ENCODE data around the gene DROSHA.
"Not testable (repeated sequence)": the region's sequence is repeated elsewhere in the genome, so short reads cannot be mapped to it uniquely, and the experiment has no call there.

DROSHA gene

DNA sequence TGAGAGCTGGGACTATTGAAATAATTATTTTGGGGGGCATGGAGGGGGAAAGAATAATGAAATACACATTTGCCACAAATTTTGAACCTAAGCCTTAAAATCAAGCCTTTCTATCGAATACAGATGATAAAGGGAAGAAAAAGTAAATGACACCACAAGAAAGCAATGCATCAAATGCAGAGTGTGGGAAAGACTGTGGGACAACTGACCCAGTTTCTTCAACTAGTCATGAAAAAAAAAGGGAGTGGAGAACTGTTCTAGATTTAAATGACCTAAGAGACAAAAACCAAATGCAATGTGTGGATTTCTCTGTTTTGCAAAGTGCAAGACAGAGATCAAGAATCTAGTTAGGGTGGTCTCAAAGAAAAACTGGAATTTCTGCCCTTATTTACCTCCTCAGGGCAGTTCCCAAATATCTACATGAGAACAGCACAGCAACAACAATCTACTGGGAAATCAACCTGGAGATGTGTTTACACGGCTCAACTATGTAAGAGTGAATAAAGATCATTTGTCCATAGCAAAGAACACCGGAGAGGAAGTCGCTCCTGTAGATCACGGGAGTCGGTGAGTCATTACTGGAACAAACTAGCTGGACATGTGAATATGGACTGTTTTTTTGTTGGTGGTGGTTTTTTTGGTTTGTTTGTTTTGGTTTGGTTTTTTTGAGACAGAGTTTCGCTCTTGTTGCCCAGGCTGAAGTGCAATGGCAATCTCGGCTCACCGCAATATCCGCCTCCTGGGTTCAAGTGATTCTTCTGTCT is 145.9 kb downstream of the DROSHA start:
- no peak overlapping the region for H3K4me3 ChIP-seq (ENCODE audit: low read depth, low read length)

DNA sequence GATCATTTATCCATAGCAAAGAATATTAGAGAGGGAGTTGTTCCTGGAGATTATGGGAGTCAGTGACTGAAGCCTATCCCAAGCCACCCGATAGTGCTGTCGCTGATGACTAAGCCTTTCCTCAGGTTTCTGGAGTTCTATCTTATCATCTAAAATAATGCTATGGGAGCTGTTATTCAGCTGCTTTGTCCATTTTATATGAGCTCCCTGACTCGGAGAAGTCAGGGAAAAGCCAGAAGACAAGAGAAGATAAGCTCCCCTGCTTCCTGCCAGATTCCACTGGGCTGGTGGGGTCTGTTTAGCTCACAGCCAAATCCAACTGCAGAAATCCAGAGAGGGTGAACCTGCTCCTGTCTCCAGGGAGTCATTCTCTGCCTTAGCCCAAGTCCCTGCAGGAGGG is 148.2 kb downstream of the DROSHA start:
- no peak overlapping the region for H3K4me3 ChIP-seq (ENCODE audit: low read depth, low read length)

DNA sequence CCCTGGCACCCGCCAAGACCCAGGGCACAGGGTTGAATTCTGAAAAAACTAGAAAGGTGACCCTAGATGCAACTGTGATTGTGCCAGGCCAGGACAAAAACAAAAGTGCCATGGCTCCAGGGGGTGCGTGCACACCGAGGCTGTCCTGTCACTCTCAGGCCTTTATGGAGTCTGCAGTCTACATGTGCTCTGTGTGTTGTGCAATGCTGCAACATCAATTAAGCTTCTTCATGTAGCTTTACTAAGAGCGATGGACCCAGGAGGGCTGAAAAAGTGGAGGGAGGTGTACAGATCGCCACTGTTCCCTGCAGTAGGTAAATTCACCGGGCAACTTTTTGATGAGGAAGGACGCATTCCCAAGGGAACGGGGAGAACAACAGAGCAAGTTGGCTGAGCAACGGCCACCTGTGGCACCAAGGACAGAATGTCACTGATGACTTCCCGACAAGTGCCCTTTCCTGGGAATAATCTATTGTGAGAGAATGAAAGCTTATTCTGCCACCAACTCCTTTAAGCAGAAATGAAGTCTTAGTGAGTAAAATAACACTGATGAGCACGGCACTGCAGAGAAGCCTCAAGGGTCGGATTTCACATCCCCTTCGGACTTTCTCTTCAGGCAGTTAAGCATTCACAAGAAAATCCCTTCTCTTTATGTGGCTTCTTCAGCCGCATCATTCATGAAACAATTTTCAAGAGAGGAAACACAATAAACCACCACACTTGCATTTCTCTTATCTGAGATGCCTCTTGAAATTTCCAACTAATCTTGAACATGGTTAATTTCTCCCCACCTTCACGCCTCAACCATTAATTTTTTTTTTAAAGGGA is 149.6 kb downstream of the DROSHA start:
- no peak overlapping the region for H3K4me3 ChIP-seq (ENCODE audit: low read depth, low read length)

DNA sequence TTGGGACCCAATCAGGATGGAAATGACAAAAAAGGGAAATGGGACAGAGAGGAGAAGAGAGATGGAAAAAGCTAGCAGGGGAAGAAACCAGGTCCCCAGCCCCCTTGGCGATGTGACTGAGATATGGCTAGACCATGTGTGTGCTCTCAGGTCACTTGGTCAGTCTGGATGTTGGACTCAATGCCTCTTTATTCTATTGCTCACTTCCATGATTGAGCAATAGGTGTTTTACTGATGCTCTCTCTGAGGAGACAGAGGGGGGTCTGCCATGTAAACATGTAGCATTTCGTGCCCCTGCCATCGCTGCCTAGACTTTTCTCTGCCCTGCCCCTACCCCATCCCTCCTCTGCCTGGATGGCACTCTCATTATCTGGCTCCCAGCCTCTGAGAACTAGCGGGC is 150.6 kb downstream of the DROSHA start:
- H3K4me3 ChIP-seq (ENCODE audit: low read depth, low read length): no peak overlapping the region

DNA sequence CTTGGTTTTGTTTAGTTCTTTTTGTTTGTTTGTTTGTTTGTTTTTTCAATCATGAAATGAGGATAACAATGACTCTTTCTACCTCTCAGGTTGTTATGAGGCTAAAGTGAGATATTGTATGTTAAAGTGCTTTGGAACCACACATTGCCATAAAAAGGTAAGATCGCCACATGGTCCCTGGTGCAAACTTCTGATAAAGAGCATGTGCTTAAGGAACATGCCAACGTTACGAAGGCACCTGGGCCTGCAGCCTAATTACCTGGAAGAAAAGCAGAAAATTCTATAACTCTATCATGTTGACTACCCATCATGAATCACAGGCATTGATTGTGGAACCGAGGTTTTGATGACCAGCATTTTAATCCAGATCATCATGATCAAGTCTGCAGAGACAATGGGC is 151.8 kb downstream of the DROSHA start:
- H3K4me3 ChIP-seq (ENCODE audit: low read depth, low read length): no peak overlapping the region

DNA sequence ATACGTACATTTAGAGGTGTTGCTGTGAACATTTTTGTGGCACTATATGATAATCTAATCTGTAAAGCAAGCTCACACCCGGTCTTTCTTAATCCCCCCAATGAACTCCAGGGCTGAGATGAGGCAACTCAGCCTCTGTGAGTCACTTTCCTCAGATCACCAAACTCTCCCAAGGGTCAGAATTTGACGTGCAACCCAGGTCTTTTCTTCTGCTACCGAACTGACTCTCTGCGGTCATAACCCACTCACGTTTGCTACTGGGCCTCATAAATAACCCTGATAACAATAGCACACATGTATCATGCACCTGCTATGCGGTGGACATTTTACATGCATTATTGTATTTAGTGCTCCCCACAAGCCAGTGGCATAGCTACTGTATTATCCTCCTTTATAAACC is 153.1 kb downstream of the DROSHA start:
- H3K4me3 ChIP-seq (ENCODE audit: low read depth, low read length): no peak overlapping the region

DNA sequence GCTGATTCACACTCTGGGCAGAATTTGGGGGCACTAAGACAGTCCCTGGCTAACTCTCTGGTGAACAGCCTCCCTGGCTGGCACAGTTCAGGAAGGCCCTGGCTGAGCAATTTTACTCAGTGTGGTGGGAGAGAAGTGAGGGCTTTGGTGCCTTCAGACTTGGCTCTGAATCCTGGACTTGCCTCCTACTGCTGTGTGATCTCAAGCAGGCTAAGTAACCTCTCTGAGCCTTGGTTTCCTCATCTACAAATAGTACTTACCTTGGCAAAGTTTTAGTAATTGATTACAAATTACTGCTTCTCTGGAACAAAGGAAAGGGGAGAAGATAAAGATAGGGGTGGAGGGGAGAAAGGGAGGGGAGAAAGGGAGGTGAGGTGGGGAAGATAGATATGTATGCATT is 153.8 kb downstream of the DROSHA start:
- H3K4me3 ChIP-seq (ENCODE audit: low read depth, low read length): no peak overlapping the region

DNA sequence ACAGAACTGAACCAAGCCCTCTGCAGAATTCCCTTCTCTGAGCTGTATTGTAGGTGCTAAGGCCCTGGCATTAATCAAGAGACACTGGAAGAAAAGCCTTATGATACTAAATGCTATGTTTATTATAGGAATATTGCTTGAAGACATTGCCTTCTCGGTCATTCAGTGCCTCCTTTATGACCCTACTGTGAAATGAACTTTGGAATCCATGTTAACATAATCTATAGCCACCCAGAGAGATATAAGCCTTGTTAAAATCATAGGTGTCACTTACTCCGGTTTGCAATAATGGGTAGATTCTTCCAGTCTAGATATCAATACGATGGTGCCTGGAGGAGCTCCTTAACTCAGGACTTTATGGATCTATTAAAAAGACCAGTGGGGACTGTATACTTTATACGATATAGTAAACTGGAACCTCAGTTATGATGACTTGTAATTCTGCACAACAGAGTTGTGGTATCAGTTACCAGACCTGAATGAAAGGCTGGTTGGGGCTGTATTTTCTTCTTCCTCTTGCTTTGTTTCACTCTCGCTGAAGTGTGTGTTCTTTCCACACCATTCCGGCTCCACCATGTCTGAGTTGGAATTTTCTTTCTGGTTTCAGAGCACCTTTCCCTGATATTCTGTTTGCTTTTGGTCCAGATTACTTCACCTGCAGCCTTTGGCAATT is 154.5 kb downstream of the DROSHA start:
- no peak overlapping the region for H3K4me3 ChIP-seq (ENCODE audit: low read depth, low read length)

DNA sequence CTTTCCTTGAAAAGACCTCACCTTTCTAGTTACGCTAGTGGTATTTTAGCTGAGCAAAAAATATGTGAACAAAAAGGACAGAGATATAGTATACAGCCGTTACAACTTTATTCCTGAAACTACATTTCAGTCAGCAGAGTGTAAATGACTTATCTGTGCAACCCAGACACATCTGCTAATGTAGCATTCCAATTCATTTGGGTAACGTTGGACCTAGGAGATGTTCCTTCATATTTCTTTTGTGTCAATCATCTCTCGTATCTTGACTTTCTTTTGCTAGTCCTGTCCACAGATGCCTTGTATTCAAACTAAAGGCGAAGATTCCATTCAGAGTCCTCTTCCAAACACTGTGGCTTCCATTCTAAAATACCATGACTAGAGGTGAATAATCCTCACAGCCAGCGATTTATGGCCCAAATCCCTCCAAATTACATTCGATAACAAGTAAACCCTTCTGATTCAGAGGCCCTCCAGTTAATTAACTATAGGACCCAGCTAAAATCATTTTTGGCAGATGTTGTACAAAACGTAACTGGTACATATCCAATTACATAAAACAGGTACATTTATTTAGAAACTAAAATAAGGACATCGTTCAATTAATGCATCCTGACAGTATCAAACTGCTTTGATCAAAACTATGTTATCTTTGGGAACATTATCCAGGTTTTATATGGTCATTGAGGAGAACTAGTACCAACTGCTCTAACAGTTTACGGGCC is 155.7 kb downstream of the DROSHA start:
- no peak overlapping the region for H3K4me3 ChIP-seq (ENCODE audit: low read depth, low read length)

DNA sequence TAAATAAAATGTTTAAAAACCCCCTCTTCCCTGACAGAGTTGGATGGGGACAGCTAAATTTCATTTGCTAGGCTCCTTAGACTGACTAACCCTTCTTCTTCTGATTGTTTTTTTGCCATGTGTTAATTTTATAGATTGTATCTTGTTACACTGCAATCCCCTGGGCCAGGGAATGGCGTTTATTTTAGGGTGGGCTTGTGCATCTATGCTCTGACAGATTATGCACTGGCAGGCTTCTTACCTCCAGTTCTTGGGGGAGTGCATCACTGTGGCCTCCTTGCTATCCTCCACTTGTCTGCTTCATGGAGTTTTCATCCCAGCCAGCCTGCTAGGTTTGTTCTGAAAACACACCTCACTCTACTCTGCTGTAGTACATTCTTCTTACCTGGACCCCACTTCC is 159.8 kb downstream of the DROSHA start:
- no peak overlapping the region for H3K4me3 ChIP-seq (ENCODE audit: low read depth, low read length)

DNA sequence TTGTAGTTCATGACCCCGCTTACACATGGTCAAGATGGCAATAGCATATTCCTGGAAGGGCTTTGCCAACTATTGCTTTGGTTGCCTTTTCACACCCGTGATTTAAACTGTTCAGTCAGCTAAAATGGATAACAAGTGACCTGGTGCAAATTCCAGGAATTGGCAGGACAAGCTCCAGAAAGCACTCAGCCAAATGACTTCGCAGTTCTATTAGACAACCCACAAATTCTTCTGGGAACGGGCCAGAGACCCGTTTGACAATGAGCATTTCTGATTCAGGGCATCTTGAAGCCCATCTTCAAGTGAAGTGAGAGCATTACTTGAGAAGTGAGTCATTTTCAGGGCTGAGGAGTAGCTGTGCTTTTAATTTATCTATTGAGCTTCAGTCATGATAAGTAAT is 165.0 kb downstream of the DROSHA start:
- no peak overlapping the region for H3K4me3 ChIP-seq (ENCODE audit: low read depth, low read length)

DNA sequence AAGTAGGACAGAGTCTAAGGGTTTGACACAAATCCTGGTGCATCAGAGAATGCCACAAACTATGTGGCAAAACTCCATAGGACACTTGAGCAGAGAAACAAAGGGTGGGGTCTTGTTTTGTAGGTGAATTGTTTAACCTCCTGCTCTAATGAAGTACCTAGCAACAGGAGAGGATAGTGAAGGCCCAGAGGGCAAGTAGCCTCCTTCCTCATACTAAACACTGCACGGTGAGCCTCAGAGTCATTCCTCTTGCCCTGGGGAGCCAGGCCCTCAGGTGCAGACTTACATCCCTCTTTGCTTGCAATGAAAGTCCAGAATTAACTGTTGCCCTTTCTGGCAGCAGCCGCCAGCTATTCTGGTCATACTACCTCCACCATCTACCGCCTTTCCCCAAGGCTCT is 166.1 kb downstream of the DROSHA start:
- H3K4me3 ChIP-seq (ENCODE audit: low read depth, low read length): no peak overlapping the region

DNA sequence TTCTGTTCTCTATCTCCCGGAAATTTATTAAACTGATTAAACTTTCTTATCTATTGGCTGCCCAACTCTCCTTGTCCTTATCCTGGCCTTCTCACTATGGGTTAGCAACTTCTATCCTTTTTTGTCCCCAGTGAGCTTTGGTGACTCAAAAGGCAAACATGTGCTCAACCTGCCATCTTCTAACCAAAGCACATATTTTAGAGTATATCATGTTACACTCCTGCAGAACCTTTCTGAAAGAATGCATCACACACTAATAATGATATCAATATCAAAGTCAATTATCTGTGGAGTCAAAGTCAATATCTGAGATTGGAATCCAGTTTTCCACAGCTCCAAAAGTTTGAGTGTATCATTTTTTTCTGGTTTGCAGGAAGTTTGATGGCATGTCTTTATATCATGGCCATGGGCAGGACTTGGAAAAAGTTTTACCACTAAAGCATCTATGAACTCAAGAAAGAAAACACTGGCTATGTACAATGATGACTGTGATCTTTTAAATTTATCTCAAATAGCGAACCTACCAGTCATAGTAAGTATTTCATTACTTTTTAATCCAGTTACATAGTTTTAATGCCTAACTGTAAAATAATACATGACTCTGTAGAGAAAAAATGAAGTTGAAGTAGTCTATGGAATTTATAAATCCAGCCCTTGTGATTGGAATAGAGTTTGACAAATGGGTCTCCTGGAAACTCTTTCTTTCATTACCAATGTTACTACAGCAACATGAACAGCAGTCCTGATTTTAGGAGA is 166.8 kb downstream of the DROSHA start:
- no peak overlapping the region for H3K4me3 ChIP-seq (ENCODE audit: low read depth, low read length)

DNA sequence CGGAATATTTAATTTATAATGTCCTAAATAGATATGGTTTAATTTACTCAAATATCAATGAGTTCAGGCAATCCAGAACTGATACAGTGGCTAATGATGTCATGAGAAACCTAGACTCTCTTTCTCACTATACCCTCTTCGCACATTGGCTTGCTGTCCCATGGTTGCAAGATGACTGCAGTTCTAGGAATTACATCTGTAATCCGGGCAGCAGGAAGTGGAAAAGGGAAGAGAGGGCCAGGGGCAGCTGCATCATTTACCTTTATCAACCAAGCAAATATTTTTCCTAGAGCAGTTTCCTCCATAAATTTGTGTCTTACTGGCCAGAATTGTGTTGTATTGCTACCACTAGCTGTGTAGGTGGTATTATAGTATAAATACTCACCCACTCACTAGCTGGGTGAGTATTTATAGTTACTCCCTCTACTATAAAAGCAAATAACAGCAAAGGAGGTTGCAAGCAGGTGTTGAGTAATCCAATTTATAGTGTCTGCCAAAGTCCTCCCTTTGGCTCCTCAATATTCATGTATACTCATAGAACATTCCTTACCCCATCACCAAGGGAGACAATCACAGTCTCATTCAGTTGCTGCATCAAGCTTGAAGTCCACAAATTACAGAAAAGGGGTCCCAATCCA is 168.8 kb downstream of the DROSHA start:
- H3K4me3 ChIP-seq (ENCODE audit: low read depth, low read length): no peak overlapping the region

DNA sequence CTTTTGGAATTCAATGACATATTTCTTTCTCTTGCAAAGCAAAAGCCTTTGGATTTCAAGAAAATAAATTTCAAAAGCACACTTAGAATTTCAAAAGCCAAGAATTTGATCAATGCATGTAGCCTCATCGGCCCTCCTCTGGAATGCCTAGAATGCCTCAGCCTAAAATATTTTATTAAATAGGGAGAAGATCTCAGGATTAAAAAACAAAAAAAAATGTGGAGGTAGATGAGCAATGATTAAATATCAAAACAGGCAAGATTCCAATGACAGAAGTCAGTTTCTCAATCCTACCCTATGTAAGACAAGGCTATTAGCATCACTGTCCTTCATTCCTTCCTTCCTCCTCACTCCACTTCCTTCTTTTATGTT is 169.4 kb downstream of the DROSHA start:
- no peak overlapping the region for H3K4me3 ChIP-seq (ENCODE audit: low read depth, low read length)

DNA sequence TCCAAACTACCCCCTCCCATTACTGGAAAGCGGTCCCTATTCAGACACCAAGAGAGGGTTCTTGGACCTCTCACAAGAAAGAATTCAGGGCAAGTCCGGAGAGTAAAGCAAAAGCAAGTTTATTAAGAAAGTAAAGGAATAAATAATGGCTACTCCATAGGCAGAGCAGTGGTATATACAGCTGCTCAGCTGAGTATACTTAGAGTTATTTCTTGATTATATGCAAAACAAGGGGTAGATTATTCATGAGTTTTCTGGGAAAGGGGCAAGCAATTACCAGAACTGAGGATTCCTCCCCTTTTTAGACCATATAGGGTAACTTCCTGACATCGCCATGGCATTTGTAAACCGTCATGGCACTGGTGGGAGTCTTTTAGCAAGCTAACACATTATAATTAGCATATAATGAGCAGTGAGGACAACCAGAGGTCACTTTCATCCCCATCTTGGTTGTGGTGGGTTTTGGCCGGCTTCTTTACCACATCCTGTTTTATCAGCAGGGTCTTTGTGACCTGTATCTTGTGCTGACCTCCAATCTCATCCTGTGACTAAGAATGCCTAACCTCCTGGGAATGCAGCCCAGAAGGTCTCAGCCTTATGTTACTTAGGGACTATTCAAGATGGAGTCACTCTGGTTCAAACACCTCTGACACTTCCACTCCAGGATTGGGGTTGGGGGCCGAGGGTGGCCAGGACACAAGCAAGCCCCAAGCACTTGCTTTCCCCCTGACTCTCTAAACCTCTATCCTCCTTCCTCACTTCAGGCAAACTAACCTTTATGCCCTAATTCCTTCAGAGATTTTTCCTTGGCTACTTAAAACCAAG is 170.0 kb downstream of the DROSHA start:
- not testable (repeated sequence) for H3K4me3 ChIP-seq (ENCODE audit: low read depth, low read length)

DNA sequence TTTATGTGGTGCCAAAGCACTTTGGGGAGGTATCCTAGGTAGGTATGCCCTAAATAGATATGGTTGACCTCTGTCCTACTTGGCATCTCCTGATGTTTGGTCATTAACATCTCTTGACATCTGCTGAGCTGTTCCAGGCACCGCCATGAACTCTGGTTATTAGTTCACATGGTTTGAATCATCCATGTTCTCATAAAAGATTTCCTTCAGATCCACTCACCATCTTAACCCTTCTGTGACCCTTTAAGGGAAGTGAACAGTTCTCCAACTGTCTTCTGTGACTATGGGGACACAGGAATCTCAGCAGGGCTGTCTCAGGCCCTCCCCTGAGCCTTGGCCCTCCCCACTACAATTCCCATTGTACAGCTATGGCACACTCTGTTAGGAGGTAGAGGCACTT is 170.7 kb downstream of the DROSHA start:
- no peak overlapping the region for H3K4me3 ChIP-seq (ENCODE audit: low read depth, low read length)

DNA sequence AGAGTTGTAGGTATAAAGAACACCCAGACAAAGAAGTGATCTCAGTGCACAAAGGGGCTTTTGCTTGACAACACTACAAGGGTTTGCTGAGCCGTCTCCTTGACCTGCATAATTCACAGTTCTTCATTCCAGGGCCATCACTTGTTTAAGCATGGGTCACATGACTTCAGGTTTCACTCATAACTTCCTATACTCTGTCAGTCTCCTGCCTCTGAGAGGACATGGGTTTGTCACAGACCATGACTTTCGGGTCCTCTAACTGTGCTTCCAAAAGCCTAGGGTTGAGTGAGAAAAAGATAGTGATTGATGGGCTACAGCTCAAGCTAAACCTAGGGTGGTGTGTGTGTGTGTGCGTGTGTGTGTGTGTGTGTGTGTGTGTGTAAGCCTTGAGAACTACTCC is 172.1 kb downstream of the DROSHA start:
- H3K4me3 ChIP-seq (ENCODE audit: low read depth, low read length): no peak overlapping the region

DNA sequence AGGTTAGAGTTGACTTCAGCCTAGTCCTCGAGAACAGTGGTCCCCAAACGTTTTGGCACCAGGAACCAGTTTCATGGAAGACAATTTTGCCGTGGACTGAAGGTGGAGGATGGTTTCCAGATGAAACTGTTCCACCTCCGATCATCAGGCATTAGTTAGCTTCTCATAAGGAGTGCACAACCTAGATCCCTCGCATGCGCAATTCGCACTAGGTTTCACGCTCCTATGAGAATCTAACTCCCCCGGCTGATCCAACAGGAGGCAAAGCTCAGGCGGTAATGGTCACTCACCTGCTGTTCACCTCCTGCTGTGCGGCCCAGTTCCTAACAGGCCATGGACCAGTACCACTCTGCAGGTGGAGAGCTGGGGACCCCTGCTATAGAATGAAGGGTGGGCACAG is 174.9 kb downstream of the DROSHA start:
- no peak overlapping the region for H3K4me3 ChIP-seq (ENCODE audit: low read depth, low read length)
